ENCODE results near the gene ESRRB.

Gene ESRRB

DNA sequence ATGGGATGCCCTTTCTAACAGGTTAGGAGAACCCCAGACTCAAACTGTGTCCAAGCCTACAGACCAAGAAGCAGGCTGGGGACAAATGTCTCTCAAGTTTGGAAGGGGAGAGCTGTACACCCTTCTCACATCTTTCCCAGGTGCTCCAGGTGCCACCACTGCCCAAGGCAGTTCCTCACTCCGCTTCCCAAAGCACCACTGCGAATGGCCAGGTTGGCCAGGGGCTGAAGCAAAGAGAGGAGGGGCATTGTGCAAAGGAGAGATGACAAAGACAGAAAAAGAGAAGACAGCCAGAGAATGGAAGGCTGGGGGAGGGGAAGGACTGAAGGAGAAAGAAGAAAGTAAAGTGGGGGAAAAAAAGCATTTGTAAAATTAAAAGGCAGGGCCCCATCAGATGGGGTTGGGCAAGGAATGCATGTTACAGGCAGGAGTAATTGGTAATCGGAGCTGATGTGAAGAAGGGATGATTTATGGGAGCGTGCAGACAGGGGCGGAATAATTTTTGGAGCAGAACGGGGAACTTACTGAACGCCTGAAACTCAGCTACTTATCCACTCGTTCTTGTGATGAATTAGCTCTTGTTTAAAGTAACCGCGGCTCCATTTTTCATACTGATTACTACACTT is 165.8 kb downstream of the ESRRB start (continued):
- TF ChIP-seq ZNF48 (tag by site-specific recombination; IDR thresholded peaks at IDR 0.05) (no peak), PRDM1 (tag by site-specific recombination; IDR thresholded peaks at IDR 0.05) (peak; percentile 72), ZFP69B (tag by site-specific recombination; IDR thresholded peaks at IDR 0.05) (0 out of 2 replicates have a peak, but pooled peaks have one; percentile 44), ZNF211 (tag by site-specific recombination; IDR thresholded peaks at IDR 0.05; ENCODE audit: low read depth) (no peak), TRIM28 (IDR thresholded peaks at IDR 0.05; ENCODE audit: borderline replicate concordance, low read length) (peak; percentile 41; the same call in 1 of the 2 replicates), ZEB2 (tag by site-specific recombination; IDR thresholded peaks at IDR 0.05) (peak; percentile 61), FEZF1 (tag by site-specific recombination; IDR thresholded peaks at IDR 0.05) (peak; percentile 65), SP2 (tag by site-specific recombination; IDR thresholded peaks at IDR 0.05) (peak; percentile 29; the same call in 1 of the 2 replicates), ZNF335 (tag by site-specific recombination; conservative IDR thresholded peaks at IDR 0.05) (0 out of 2 replicates have a peak, but pooled peaks have one; percentile 38), ZBTB20 (tag by site-specific recombination; IDR thresholded peaks at IDR 0.05) (peak; percentile 88), ZNF843 (tag by site-specific recombination; IDR thresholded peaks at IDR 0.05) (peak; percentile 74), KLF17 (tag by site-specific recombination; IDR thresholded peaks at IDR 0.05) (peak; percentile 73; the same call in 1 of the 2 replicates), ZNF660 (tag by site-specific recombination; IDR thresholded peaks at IDR 0.05) (no peak), ZBTB17 (tag by site-specific recombination; IDR thresholded peaks at IDR 0.05) (peak; percentile 75), ZNF324 (tag by site-specific recombination; IDR thresholded peaks at IDR 0.05) (no peak), ZNF561 (tag by site-specific recombination; IDR thresholded peaks at IDR 0.05; ENCODE audit: borderline replicate concordance) (peak; percentile 45; the same call in 1 of the 2 replicates), ZXDB (tag by site-specific recombination; IDR thresholded peaks at IDR 0.05) (peak; percentile 66; the same call in 1 of the 2 replicates), TCF7L2 (IDR thresholded peaks at IDR 0.05; ENCODE audit: borderline replicate concordance, low read depth, low read length) (no peak), TSHZ1 (tag by site-specific recombination; IDR thresholded peaks at IDR 0.05; ENCODE audit: borderline replicate concordance) (0 out of 2 replicates have a peak, but pooled peaks have one; percentile 17), ZNF580 (tag by site-specific recombination; IDR thresholded peaks at IDR 0.05) (peak; percentile 56; the same call in 1 of the 2 replicates), ZNF366 (tag by site-specific recombination; conservative IDR thresholded peaks at IDR 0.05) (peak; percentile 79), ZNF596 (tag by site-specific recombination; IDR thresholded peaks at IDR 0.05) (peak; percentile 55; the same call in 1 of the 2 replicates), IKZF3 (tag by site-specific recombination; IDR thresholded peaks at IDR 0.05) (0 out of 2 replicates have a peak, but pooled peaks have one; percentile 33)
- TF ChIP-seq, protein P1, sequence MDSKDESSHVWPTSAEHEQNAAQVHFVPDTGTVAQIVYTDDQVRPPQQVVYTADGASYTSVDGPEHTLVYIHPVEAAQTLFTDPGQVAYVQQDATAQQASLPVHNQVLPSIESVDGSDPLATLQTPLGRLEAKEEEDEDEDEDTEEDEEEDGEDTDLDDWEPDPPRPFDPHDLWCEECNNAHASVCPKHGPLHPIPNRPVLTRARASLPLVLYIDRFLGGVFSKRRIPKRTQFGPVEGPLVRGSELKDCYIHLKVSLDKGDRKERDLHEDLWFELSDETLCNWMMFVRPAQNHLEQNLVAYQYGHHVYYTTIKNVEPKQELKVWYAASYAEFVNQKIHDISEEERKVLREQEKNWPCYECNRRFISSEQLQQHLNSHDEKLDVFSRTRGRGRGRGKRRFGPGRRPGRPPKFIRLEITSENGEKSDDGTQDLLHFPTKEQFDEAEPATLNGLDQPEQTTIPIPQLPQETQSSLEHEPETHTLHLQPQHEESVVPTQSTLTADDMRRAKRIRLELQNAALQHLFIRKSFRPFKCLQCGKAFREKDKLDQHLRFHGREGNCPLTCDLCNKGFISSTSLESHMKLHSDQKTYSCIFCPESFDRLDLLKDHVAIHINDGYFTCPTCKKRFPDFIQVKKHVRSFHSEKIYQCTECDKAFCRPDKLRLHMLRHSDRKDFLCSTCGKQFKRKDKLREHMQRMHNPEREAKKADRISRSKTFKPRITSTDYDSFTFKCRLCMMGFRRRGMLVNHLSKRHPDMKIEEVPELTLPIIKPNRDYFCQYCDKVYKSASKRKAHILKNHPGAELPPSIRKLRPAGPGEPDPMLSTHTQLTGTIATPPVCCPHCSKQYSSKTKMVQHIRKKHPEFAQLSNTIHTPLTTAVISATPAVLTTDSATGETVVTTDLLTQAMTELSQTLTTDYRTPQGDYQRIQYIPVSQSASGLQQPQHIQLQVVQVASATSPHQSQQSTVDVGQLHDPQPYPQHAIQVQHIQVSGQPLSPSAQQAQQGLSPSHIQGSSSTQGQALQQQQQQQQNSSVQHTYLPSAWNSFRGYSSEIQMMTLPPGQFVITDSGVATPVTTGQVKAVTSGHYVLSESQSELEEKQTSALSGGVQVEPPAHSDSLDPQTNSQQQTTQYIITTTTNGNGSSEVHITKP (tag by site-specific recombination; IDR thresholded peaks at IDR 0.05), result peak; percentile 88
